Fibroblast of lung (primary cell): ENCODE results near the gene PRKCH.

Experiments
- CTCF ChIP-seq, 2 donors: IDR thresholded peaks in 1 of 2; conservative IDR thresholded peaks in 1 of 2; 1 replicate in 1 of 2; 2 replicates in 1 of 2; pipeline ENCODE4 v1.5.1; 2011 to 2012; ENCODE audit warnings: low read length in 2 of 2, control low read depth in 1 of 2, inconsistent platforms in 1 of 2, low read depth in 1 of 2, mild to moderate bottlenecking in 1 of 2
- EZH2 ChIP-seq: IDR thresholded peaks from 2 replicates; pipeline ENCODE4 v1.5.1; 2012; ENCODE audit warnings: low read length, control low read depth, mild to moderate bottlenecking; ENCODE audit errors: missing control alignments

- no peak for TF ChIP-seq CTCF (conservative IDR thresholded peaks at IDR 0.05 in 1 of 2, IDR thresholded peaks at IDR 0.05 in 1 of 2; ENCODE audit: low read depth in 1 of 2, low read length in 2 of 2)
- no peak for TF ChIP-seq EZH2
Measured at GRCh38 chr14:61489512-61489911, 168.1 kb downstream of the PRKCH start.
